ENCODE results near the gene C1QTNF12. TPM values are rescaled to one million over a fixed set of nuclear protein-coding genes. Genes with fewer than 3 reads are reported as not detected.

The C1QTNF12 gene
- total RNA-seq, 1 experiment from 2014 or later, result 4.4 TPM

GRCh38 chr1:1203561-1204424, 42.7 kb downstream of the C1QTNF12 start:
- no peak for DNase-seq (ENCODE audit: low spot score)
- intact Hi-C loops (cut with micrococcal nuclease; ENCODE audit: unreplicated experiment), result no loop called here
- CTCF ChIA-PET, result no interaction called here
- no TSS peak for BruUV-seq (replicated peaks)
- Histone ChIP-seq H3K4me1 (ENCODE audit: insufficient read depth, low read length, poor library complexity, severe bottlenecking) (peaks cover 6% of the 10 kb centered on the region), H3K27me3 (replicated peaks; ENCODE audit: insufficient read depth, low read depth, low read length, poor library complexity) (no peaks in the 10 kb centered on the region), H3K4me3 (ENCODE audit: low read depth, low read length, poor library complexity, severe bottlenecking) (no peak overlapping the region), H3K9me3 (ENCODE audit: low read depth, low read length, poor library complexity, severe bottlenecking) (no peaks in the 10 kb centered on the region), H3K36me3 (ENCODE audit: insufficient read depth, low read length, poor library complexity, severe bottlenecking) (no peaks in the 10 kb centered on the region), H3K27ac (ENCODE audit: low read depth, low read length, poor library complexity, severe bottlenecking) (no peak overlapping the region)
- TF ChIP-seq EZH2 (IDR thresholded peaks at IDR 0.05; ENCODE audit: borderline replicate concordance, low read depth, low read length, poor library complexity, severe bottlenecking) (no peak), CTCF (conservative IDR thresholded peaks at IDR 0.05; ENCODE audit: low read depth, low read length) (no peak)
- POLR2A ChIA-PET (ENCODE audit: low non-redundant PET), result no interaction called here

GRCh38 chr1:1202831-1203560, 43.5 kb downstream of the C1QTNF12 start:
- H3K4me3 ChIP-seq (ENCODE audit: low read depth, low read length, poor library complexity, severe bottlenecking), result no peak overlapping the region
- intact Hi-C loops (cut with micrococcal nuclease; ENCODE audit: unreplicated experiment), result no loop called here

More at GRCh38 chr1:1202831-1203560, 43.5 kb downstream of the C1QTNF12 start:
- no peaks in the 10 kb centered on the region for H3K4me1 ChIP-seq (ENCODE audit: insufficient read depth, low read length, poor library complexity, severe bottlenecking)
- POLR2A ChIA-PET (ENCODE audit: low non-redundant PET), result no interaction called here
- H3K27ac ChIP-seq (ENCODE audit: low read depth, low read length, poor library complexity, severe bottlenecking), result no peak overlapping the region
- H3K36me3 ChIP-seq (ENCODE audit: insufficient read depth, low read length, poor library complexity, severe bottlenecking), result no peaks in the 10 kb centered on the region
- CTCF ChIA-PET, result no interaction called here
- DNase-seq (ENCODE audit: low spot score), result no peak
- no TSS peak for BruUV-seq (replicated peaks)
- TF ChIP-seq EZH2 (IDR thresholded peaks at IDR 0.05; ENCODE audit: borderline replicate concordance, low read depth, low read length, poor library complexity, severe bottlenecking) (no peak), CTCF (conservative IDR thresholded peaks at IDR 0.05; ENCODE audit: low read depth, low read length) (no peak)
- no peaks in the 10 kb centered on the region for H3K27me3 ChIP-seq (replicated peaks; ENCODE audit: insufficient read depth, low read depth, low read length, poor library complexity)
- H3K9me3 ChIP-seq (ENCODE audit: low read depth, low read length, poor library complexity, severe bottlenecking), result no peaks in the 10 kb centered on the region

All from A673 (cell line).